GM23338 (cell line): Measurements from ENCODE around the gene AKT2. TPM values are rescaled to one million over a fixed set of nuclear protein-coding genes. Genes with fewer than 3 reads are reported as not detected.

Experiments
- ATAC-seq: fragments of 200-7000 bp; cut with Tn5 transposase; 3 replicates; pipeline ENCODE4 v1.9.1; 2020
- DNase-seq: peaks from one replicate; pipeline ENCODE4 v3.0.0-alpha.2; 2015; ENCODE audit warnings: low spot score
- H2AFZ ChIP-seq: fragments of 200-600 bp; sonication (generic); 2 replicates; pipeline ENCODE4 v1.8.0; 2016; ENCODE audit warnings: antibody characterized with exemption, mild to moderate bottlenecking, moderate library complexity
- H3F3A ChIP-seq: fragments of 200-600 bp; sonication (generic); replicated peaks from 2 replicates; pipeline ENCODE4 v1.8.0; 2017; ENCODE audit warnings: antibody characterized with exemption, mixed run types, low read depth
- H3K27ac ChIP-seq: fragments of 200-600 bp; sonication (generic); 2 replicates; pipeline ENCODE4 v1.6.1; 2016; ENCODE audit warnings: low read depth
- H3K27me3 ChIP-seq: fragments of 200-600 bp; sonication (generic); 2 replicates; pipeline ENCODE4 v1.8.0; 2016; ENCODE audit warnings: mild to moderate bottlenecking, mixed run types, moderate library complexity; ENCODE audit not compliant: insufficient read depth
- H3K36me3 ChIP-seq: fragments of 200-600 bp; sonication (generic); 2 replicates; pipeline ENCODE4 v1.8.0; 2016; ENCODE audit warnings: mild to moderate bottlenecking; ENCODE audit not compliant: insufficient read depth
- H3K4me1 ChIP-seq: fragments of 200-600 bp; sonication (generic); 2 replicates; pipeline ENCODE4 v1.8.0; 2016; ENCODE audit warnings: mild to moderate bottlenecking, moderate library complexity; ENCODE audit not compliant: insufficient read depth
- H3K4me2 ChIP-seq: fragments of 200-600 bp; sonication (generic); 2 replicates; pipeline ENCODE4 v1.7.1; 2017; ENCODE audit warnings: mixed run types
- H3K4me3 ChIP-seq: fragments of 200-600 bp; sonication (generic); 2 replicates; pipeline ENCODE4 v1.6.1; 2016; ENCODE audit warnings: mixed run types
- H3K79me2 ChIP-seq: fragments of 200-600 bp; sonication (generic); replicated peaks from 2 replicates; pipeline ENCODE4 v1.8.0; 2017; ENCODE audit warnings: mild to moderate bottlenecking; ENCODE audit not compliant: insufficient read depth
- H3K9me2 ChIP-seq: fragments of 200-600 bp; sonication (generic); 2 replicates; pipeline ENCODE4 v1.8.0; 2017; ENCODE audit not compliant: insufficient read depth
- H4K20me1 ChIP-seq: fragments of 200-600 bp; sonication (generic); replicated peaks from 2 replicates; pipeline ENCODE4 v1.8.0; 2017; ENCODE audit warnings: mild to moderate bottlenecking; ENCODE audit not compliant: insufficient read depth
- H3K27ac Mint-ChIP-seq: 2 replicates; pipeline ENCODE4 v1.8.0; 2020; ENCODE audit warnings: inconsistent platforms, mild to moderate bottlenecking, moderate library complexity, mixed read lengths
- H3K27me3 Mint-ChIP-seq: 3 replicates; pipeline ENCODE4 v1.8.0; 2022; ENCODE audit warnings: low read depth, mild to moderate bottlenecking, moderate library complexity, mixed read lengths, inconsistent platforms; ENCODE audit not compliant: insufficient read depth, poor library complexity
- H3K36me3 Mint-ChIP-seq: 3 replicates; pipeline ENCODE4 v1.8.0; 2021; ENCODE audit warnings: low read depth, mild to moderate bottlenecking, inconsistent platforms, moderate library complexity, mixed read lengths
- H3K4me1 Mint-ChIP-seq: 3 replicates; pipeline ENCODE4 v1.8.0; 2020; ENCODE audit warnings: mild to moderate bottlenecking, inconsistent platforms, mixed read lengths
- H3K4me3 Mint-ChIP-seq: 3 replicates; pipeline ENCODE4 v1.8.0; 2021; ENCODE audit warnings: moderate library complexity, mild to moderate bottlenecking, inconsistent platforms, mixed read lengths
- H3K9me3 Mint-ChIP-seq: 3 replicates; pipeline ENCODE4 v1.8.0; 2020; ENCODE audit warnings: moderate library complexity, mild to moderate bottlenecking, inconsistent platforms, mixed read lengths
- CREB1 ChIP-seq: fragments of 250-450 bp; sonication (Bioruptor Pico); IDR thresholded peaks from 2 replicates; pipeline ENCODE4 v1.5.0; 2020; ENCODE audit warnings: low read depth, mild to moderate bottlenecking, moderate library complexity
- CTCF ChIP-seq, 2 experiments: fragments of 200-600 bp in 1 of 2; sonication (generic) in 1 of 2; conservative IDR thresholded peaks; 2 replicates each; pipeline versions ENCODE4 v1.5.1 to v1.6.1; 2016 to 2017; ENCODE audit warnings: antibody characterized with exemption in 2 of 2, low read depth in 2 of 2, mild to moderate bottlenecking in 2 of 2, moderate library complexity in 1 of 2
- ETS1 ChIP-seq: IDR thresholded peaks from 2 replicates; pipeline ENCODE4 v1.6.1; 2016; ENCODE audit warnings: antibody characterized with exemption
- EZH2 ChIP-seq: fragments of 200-600 bp; sonication (generic); IDR thresholded peaks from one replicate; pipeline ENCODE4 v1.8.0; 2017; ENCODE audit warnings: antibody characterized with exemption, mild to moderate bottlenecking, low read depth; ENCODE audit not compliant: unreplicated experiment
- EZH2phosphoT487 ChIP-seq: fragments of 200-600 bp; sonication (generic); IDR thresholded peaks from one replicate; pipeline ENCODE4 v1.8.1; 2018; ENCODE audit warnings: antibody characterized with exemption; ENCODE audit not compliant: unreplicated experiment
- JUNB ChIP-seq: IDR thresholded peaks from one replicate; pipeline ENCODE4 v1.6.1; 2016; ENCODE audit warnings: antibody characterized with exemption; ENCODE audit not compliant: unreplicated experiment
- NANOG ChIP-seq: IDR thresholded peaks from 2 replicates; pipeline ENCODE4 v1.6.1; 2016; ENCODE audit warnings: antibody characterized with exemption, borderline replicate concordance
- POLR2AphosphoS5 ChIP-seq: IDR thresholded peaks from 2 replicates; pipeline ENCODE4 v1.6.1; 2016; ENCODE audit warnings: antibody characterized with exemption, low read depth
- REST ChIP-seq: IDR thresholded peaks from one replicate; pipeline ENCODE4 v1.6.1; 2018; ENCODE audit warnings: antibody characterized with exemption; ENCODE audit not compliant: unreplicated experiment
- STAT1 ChIP-seq: IDR thresholded peaks from one replicate; pipeline ENCODE4 v1.6.1; 2016; ENCODE audit warnings: antibody characterized with exemption; ENCODE audit not compliant: unreplicated experiment
- ZNF114 ChIP-seq: fragments of 250-450 bp; sonication (Bioruptor Pico); IDR thresholded peaks from 2 replicates; pipeline ENCODE4 v1.5.0; 2020; ENCODE audit warnings: mild to moderate bottlenecking, moderate library complexity
- ZNF331 ChIP-seq: fragments of 250-450 bp; sonication (Bioruptor Pico); IDR thresholded peaks from 2 replicates; pipeline ENCODE4 v1.5.0; 2020; ENCODE audit warnings: low read depth, mild to moderate bottlenecking, moderate library complexity
- ZNF462 ChIP-seq: fragments of 250-450 bp; sonication (Bioruptor Pico); IDR thresholded peaks from 2 replicates; pipeline ENCODE4 v1.5.0; 2020; ENCODE audit warnings: mild to moderate bottlenecking, moderate library complexity
- polyA plus RNA-seq: library from polyadenylated mRNA; unstranded; fragments of >200 nt; fragmentation: Nextera tagmentation; extraction: Ambion mirVana; gene quantifications from 2 replicates; pipeline ENCODE4 v1.2.1, GENCODE V29; 2016
- total RNA-seq: library from RNA; depleted of rRNA; stranded (reverse); fragments of >200 nt; shearing (Covaris generic); gene quantifications from 2 replicates; pipeline ENCODE4 v1.2.3, GENCODE V29; 2014

The AKT2 gene
- total and polyA plus RNA-seq, 2 experiments from 2014 or later = 17.6 to 123 TPM

GRCh38 chr19:40253611-40254092 lies 31.5 kb downstream of the AKT2 start:
- Mint-ChIP-seq H3K27ac (0 out of 2 replicates have a peak overlapping the region, but pooled peaks have one; percentile 22), H3K9me3 (peaks cover 2% of the 10 kb centered on the region; the same call in 1 of the 3 replicates), H3K4me1 (peaks cover 15% of the 10 kb centered on the region), H3K27me3 (peaks cover 7% of the 10 kb centered on the region), H3K36me3 (peaks cover 35% of the 10 kb centered on the region), H3K4me3 (no peak overlapping the region)
- peaks cover 11% of the 10 kb centered on the region for H3K79me2 ChIP-seq
- ATAC-seq = no peak
- H3K4me1 ChIP-seq = peaks cover 7% of the 10 kb centered on the region; the same call in 1 of the 2 replicates
- peaks cover 7% of the 10 kb centered on the region; the same call in 1 of the 2 replicates for H4K20me1 ChIP-seq
- H3K27ac ChIP-seq = no peak overlapping the region
- no peak overlapping the region for H2AFZ ChIP-seq
- TF ChIP-seq EZH2 (no peak), JUNB (no peak), ETS1 (no peak), CTCF (conservative IDR thresholded peaks at IDR 0.05; ENCODE audit: low read depth in 2 of 2) (no peak), STAT1 (no peak), ZNF331 (CRISPR knock-in tag) (no peak), ZNF462 (CRISPR knock-in tag) (no peak), POLR2AphosphoS5 (no peak), CREB1 (CRISPR knock-in tag) (no peak), REST (no peak), EZH2phosphoT487 (no peak), ZNF114 (CRISPR knock-in tag) (no peak), NANOG (no peak)
- H3F3A ChIP-seq = no peaks in the 10 kb centered on the region
- no peak overlapping the region for H3K4me3 ChIP-seq
- H3K36me3 ChIP-seq = no peaks in the 10 kb centered on the region; the same call in 1 of the 2 replicates
- no peak overlapping the region for H3K4me2 ChIP-seq
- H3K9me2 ChIP-seq = no peaks in the 10 kb centered on the region
- no peaks in the 10 kb centered on the region for H3K27me3 ChIP-seq
- no peak for DNase-seq
